ENCODE measurements around the gene ARV1.

- no peak for TF ChIP-seq MYC (IDR thresholded peaks at IDR 0.05; ENCODE audit: insufficient read depth, insufficient read length, insufficient replicate concordance, low read length, severe bottlenecking)
- no peak for TF ChIP-seq POLR2A (IDR thresholded peaks at IDR 0.05; ENCODE audit: low read depth, low read length)
- no peak for TF ChIP-seq USF2 (IDR thresholded peaks at IDR 0.05; ENCODE audit: borderline replicate concordance, low read depth, low read length)
- TF ChIP-seq CBFB (IDR thresholded peaks at IDR 0.05; ENCODE audit: low read depth) = no peak
- TF ChIP-seq ETV6 (conservative IDR thresholded peaks at IDR 0.05 in 1 of 2, IDR thresholded peaks at IDR 0.05 in 1 of 2; ENCODE audit: borderline replicate concordance in 1 of 2, low read depth in 1 of 2) = no peak
- TF ChIP-seq BMI1 (IDR thresholded peaks at IDR 0.05; ENCODE audit: borderline replicate concordance) = no peak
- TF ChIP-seq CTCF (IDR thresholded peaks at IDR 0.05 in 2 of 3, conservative IDR thresholded peaks at IDR 0.05 in 1 of 3; ENCODE audit: control insufficient read depth in 2 of 3, extremely low read depth in 1 of 3, insufficient read depth in 1 of 3, low read depth in 3 of 3, low read length in 3 of 3) = no peak
- no peak for TF ChIP-seq ZBED1 (IDR thresholded peaks at IDR 0.05; ENCODE audit: borderline replicate concordance)
- no peak for TF ChIP-seq ASH2L (IDR thresholded peaks at IDR 0.05; ENCODE audit: borderline replicate concordance, low read depth)
- no peak for TF ChIP-seq NKRF (conservative IDR thresholded peaks at IDR 0.05)
- TF ChIP-seq RAD51 (IDR thresholded peaks at IDR 0.05) = no peak
- no peak for TF ChIP-seq PML (IDR thresholded peaks at IDR 0.05; ENCODE audit: low read length)
- TF ChIP-seq WRNIP1 (IDR thresholded peaks at IDR 0.05; ENCODE audit: borderline replicate concordance, low read depth, low read length) = no peak
- TF ChIP-seq SMC3 (IDR thresholded peaks at IDR 0.05; ENCODE audit: borderline replicate concordance, low read length) = no peak
Measured at GRCh38 chr1:231027136-231027925, 48.4 kb downstream of the ARV1 start.
